ENCODE results near the gene TRIM15.

DNA sequence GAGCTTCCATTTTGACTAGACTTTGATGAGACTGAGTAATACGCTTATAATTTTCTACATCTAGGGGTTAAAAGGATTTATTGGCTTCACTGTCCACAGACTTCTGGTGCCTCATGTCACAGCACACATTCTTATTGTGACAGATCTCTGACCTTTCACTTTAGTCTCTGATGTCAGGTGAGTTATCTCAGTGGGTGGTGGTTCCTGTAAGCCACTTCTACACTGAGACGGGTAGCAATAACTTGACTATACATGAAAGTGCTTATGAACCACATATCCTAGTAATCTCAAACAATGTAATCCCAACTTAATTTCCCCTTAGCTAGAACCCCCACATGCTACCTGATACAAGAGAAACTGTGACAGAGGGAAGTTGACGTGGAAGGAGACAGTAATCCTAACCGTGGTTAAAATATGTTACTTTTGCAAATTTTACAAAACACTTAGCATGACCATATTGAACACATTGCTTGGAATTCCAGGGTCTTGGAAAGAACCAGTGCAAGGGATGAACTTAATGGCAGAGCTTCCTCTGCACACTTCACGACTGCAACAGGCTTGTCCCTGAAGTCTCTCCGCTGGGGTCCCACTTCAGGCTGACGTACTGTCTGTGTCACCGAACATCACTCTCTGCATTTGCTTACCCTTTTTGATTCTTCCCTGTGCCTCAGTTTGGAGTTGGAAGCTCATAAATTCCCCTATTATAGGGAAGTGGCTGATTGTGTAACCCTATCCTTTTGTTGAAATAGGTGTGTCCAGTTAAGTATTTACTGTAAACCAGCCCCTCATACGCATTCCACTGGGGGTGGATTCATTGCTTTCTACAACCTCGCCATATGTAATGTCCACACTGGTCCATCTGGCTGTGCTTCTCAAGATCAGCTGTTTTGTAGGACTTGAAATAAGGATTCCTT is 33.8 kb upstream of the TRIM15 start:
- TF ChIP-seq, protein P1, sequence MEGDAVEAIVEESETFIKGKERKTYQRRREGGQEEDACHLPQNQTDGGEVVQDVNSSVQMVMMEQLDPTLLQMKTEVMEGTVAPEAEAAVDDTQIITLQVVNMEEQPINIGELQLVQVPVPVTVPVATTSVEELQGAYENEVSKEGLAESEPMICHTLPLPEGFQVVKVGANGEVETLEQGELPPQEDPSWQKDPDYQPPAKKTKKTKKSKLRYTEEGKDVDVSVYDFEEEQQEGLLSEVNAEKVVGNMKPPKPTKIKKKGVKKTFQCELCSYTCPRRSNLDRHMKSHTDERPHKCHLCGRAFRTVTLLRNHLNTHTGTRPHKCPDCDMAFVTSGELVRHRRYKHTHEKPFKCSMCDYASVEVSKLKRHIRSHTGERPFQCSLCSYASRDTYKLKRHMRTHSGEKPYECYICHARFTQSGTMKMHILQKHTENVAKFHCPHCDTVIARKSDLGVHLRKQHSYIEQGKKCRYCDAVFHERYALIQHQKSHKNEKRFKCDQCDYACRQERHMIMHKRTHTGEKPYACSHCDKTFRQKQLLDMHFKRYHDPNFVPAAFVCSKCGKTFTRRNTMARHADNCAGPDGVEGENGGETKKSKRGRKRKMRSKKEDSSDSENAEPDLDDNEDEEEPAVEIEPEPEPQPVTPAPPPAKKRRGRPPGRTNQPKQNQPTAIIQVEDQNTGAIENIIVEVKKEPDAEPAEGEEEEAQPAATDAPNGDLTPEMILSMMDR (IDR thresholded peaks at IDR 0.05): no peak
- no peak for TF ChIP-seq POLR2A (IDR thresholded peaks at IDR 0.05)
